GM21515 (cell line): ENCODE measurements around the gene ZNF618.

ENCODE experiments used
- ATAC-seq: cut with Tn5 transposase; IDR thresholded peaks from one replicate; pipeline ENCODE4 v1.9.1; 2021; ENCODE audit not compliant: unreplicated experiment

Gene ZNF618

GRCh38 chr9:113998525-113999255 is 122.6 kb downstream of the ZNF618 start:
- ATAC-seq: no peak

GRCh38 chr9:113999256-114000062 is 123.3 kb downstream of the ZNF618 start:
- no peak for ATAC-seq

- ATAC-seq: no peak
Observed at GRCh38 chr9:114000063-114000454, 124.0 kb downstream of the ZNF618 start.

- no peak for ATAC-seq
Observed at GRCh38 chr9:114000671-114001409, 124.7 kb downstream of the ZNF618 start.

GRCh38 chr9:114001410-114001685 is 125.2 kb downstream of the ZNF618 start:
- ATAC-seq: no peak

DNA sequence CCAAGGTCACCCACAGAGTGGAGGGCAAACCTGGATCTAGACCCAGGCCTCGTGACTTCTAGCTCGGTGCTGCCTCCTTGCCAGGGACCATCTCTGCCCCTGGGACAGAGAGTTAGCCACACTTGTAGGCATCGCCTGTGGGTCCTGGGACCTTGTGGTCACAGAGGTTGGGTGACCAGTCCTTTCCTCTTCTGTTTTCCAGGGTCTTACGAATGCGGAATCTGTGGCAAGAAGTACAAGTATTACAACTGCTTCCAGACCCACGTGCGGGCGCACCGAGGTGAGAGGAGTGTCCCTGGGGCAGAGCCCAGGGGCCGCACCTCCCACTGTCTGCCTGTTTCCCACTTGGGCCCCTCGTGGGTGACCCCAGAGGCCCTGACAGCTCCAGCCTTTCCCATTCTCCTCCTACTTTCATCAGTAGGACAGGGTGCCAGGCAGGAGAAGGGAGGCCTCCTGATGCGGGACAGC is 125.7 kb downstream of the ZNF618 start:
- ATAC-seq: no peak

DNA sequence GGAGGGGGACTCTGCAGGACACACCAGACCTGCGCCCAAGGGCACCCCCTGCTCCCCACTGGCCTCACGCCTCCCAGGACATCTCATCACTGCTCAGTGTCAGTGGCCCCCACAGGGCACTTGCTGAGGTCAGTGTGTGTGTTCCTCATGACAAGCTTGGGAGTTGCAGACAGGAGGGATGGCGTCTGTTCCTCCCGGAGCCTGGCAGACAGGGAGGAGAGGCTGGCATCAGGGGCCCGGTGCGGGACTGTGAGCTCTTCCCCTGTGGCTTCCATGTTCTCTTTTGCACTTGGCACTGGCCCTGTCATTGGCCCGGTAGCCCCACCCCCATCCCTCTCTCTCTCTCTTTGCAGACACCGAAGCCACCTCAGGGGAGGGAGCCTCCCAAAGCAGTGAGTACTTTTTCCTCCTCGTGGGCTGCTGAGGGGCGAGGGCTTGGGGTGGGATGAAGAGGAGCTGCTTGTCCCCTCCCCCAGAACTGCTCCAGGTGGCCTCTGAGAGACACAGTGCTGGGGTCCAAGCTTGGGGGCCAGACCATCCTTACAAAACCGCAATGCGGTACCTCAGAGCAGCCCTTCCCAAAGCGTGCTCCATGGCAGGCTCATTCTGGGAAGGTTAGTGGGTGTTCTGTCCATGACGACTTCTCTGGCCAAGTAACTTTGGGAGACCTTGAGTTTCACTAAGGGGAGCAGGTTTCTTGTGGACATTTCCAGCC is 126.3 kb downstream of the ZNF618 start:
- no peak for ATAC-seq

GRCh38 chr9:114002986-114003350 is 126.9 kb downstream of the ZNF618 start:
- no peak for ATAC-seq

DNA sequence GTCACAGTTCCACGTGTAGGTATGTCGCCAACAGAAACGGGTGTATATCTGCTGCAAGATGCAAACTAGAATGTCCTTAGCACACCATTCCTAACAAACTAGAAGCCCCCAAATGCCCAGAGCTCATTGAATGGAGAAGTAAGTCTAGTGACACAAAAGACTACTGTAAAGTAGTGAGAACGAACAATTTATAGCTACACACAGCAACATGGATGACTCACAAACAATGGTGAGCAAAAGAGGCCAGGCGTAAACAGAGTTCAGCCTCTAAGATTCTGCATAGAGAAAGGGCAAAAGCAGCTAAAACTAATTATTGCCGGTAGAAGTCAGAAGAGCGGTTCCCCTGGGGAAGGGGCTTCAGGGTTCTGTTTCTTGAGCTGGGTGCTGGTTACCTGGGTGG is 127.2 kb downstream of the ZNF618 start:
- ATAC-seq: no peak

DNA sequence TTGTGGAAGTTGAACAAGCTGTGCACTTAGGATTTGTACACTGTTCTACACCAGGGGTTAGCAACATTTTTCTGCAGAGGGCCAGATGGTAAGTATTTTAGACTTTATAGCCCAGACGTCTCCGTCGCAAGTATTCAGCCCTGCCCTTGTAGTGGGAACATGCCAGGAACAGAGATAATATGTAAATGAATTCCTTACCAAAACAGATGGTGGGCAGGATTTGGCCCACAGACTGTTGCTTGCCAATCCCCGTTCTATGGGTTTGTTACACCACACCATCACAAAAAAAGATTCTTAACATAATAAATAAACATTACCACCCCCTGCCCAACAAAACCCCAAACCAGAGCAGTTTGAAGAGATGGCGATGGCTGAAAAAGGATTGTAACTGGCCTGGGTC is 127.6 kb downstream of the ZNF618 start:
- ATAC-seq: no peak

DNA sequence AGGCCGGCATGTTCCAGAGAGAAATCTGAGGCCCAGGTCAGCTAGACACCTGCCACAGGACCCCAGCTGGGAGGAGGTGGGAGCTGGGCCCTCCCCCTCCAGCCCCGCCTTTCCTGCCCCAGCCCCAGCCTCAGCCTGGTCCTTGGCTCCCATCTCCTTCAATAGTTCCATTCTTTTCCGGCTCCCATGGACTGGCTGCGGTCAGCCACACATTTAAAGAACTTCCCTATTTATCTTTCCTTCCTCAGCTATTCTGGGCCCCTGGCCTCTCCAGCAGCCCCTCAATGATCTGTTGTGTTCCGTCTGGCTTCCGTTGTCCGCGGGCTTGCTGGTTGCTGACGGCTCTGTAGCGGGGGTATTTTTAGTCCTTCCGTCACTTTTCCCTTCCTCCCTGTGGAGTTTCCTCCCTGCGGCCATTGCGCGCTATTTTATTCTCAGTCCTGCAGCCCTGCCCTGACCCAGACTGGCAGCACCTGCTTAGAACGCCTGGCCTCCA is 128.2 kb downstream of the ZNF618 start:
- no peak for ATAC-seq

DNA sequence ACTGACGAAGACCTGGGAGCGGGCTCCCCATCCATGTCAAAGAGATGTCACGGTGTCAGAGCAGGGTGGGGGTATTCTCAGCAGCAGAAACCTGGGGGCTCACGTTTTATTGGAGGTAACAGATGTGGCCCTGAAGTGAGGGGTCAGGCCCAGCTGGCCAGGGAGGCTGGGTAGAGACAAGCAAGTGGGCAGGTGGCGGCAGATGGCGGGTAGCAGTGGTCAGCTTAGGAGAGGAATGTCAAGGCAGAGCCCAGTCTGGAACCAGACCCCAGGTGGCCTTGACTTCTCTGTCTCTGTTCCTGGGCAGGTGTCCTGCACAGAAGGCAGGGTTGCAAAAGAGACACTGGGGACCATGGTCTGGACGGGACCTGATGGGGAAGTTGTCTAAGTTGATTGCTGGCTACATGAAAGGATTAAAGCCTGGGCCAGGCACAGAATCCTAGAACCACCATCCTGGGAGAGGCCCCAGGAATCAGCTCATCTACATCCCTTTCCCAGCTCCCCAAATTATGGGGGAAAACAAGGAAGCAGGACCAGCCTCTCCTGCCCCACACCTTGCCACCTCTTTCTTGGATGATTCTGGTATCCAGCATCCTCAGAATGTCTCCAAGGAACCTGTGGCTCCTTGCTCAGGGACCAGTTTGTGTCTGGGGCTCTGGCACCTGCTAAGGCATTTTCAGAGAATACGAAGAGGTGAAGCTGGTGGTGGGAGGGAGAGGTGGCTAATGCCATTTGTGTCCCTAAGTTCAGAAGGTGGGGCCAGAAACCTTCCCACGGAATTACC is 129.5 kb downstream of the ZNF618 start:
- no peak for ATAC-seq

GRCh38 chr9:114006155-114006550 is 130.0 kb downstream of the ZNF618 start:
- ATAC-seq: no peak

DNA sequence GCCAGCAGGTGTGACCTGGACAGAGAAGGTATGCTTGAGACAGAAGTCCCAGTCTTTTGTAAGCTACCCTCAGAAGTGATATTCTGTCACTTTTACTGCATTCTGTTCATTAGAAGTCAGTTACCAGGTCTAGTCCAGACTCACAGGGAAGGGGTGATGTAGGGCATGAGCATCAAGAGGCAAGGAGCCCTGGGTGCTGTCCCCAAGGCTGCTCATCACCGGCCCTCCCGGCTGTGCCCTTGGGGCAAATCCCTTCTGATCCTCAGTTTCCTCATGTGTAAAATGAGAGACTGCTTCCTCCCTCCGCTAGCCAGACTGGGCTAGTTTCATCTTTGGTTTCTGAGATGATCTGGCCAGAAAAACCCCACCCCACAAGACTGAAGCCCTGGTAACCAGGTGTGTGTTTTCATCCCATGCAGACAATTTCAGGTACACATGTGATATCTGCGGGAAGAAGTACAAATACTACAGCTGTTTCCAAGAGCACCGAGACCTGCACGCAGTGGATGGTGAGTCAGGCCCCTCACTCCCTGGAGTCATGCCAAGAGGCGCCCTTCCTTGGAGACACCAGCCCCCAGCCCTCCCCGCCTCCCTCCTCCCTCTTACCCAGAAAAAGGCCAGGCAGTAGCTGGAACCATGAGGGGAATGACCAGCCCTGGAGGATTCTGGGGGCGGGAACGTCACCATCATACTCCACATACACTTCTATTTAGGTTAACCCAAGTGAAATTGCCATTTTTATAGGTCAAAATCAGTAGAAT is 131.0 kb downstream of the ZNF618 start:
- no peak for ATAC-seq

DNA sequence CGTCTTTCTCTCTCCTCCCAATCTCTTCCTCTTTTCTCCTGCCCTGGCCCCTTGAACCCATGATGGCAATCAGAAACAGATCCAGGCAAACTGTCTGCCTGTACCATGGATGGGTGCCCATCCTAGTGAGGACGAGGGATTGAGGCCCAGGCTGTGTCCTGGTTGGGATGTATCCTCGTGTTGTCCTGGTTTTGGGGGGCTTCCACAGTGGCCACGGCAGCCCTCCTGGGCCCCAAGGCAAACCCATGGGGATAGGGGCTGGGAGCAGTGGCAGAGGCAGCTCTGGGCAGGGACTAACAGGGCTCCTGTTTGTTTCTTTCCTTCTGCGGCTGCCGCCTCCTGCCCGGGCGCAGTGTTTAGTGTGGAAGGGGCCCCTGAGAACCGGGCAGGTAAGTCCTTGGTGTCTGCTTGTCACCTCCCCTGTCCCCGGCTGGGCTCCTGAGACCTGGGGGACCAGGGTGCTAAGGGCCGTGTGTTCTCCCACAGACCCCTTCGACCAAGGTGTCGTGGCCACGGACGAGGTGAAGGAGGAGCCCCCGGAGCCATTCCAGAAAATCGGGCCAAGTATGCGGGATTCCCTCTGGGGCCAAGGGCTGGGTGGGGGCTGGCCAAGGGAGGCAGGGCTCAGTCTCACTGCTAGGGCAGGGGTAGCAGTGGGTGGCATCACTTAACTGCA is 132.0 kb downstream of the ZNF618 start:
- ATAC-seq: no peak

GRCh38 chr9:114008667-114009410 is 132.7 kb downstream of the ZNF618 start:
- no peak for ATAC-seq

DNA sequence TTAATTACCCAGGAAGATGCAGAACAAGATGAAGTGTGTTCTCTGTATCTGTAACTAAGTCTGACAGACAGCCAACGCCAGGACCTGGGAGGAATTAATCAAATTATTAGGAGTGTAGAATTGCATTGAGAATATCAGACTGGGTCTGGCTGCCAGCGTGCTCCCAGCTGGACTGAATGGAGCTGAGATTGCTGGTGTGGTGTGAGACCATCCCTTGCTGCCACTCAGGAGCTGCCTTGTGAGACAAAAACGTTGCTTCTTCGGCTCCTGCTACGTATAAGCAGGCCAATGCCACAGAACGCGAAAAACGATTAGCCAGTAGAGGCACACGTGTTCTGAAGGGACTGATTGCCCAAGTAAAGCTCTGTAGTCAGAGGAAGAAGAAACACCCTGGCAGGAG is 135.2 kb downstream of the ZNF618 start:
- no peak for ATAC-seq

DNA sequence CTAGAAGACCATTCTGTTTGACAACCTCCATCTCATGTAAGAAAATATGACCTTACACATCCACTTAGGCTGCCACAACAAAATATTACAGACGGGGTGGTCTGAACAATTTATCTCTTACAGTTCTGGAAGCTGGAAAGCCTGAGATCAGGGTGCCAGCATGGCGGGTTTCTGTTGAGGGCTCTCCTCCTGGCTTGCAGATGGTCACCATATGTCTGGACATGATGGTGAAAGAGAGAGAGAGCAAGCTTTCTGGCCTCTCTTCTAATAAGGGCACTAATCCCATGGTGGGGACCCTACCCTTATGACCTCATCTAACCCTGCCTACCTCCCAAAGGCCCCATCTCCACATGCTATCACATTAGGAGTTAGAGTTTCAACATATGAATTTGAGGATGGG is 136.0 kb downstream of the ZNF618 start:
- no peak for ATAC-seq
